DMS53 (cell line): Measurements from ENCODE around the gene CEP57L1.
"Not testable (repeated sequence)": the region's sequence is repeated elsewhere in the genome, so short reads cannot be mapped to it uniquely, and the experiment has no call there.

Experiments
- DNase-seq: peaks from one replicate; lab custom pipeline; 2025; lab: John Stamatoyannopoulos, UW

Gene CEP57L1

GRCh38 chr6:109172101-109172746 lies 76.9 kb downstream of the CEP57L1 start:
- no peak for DNase-seq

GRCh38 chr6:109174916-109175315 lies 79.6 kb downstream of the CEP57L1 start:
- DNase-seq = no peak

- DNase-seq = no peak
Observed at GRCh38 chr6:109178921-109179320, 83.6 kb downstream of the CEP57L1 start.

- DNase-seq = no peak
Observed at GRCh38 chr6:109179507-109179906, 84.2 kb downstream of the CEP57L1 start.

GRCh38 chr6:109182578-109182977 lies 87.3 kb downstream of the CEP57L1 start:
- DNase-seq = peak; percentile 32

- DNase-seq = peak; percentile 44
Observed at GRCh38 chr6:109183109-109183650, 87.9 kb downstream of the CEP57L1 start.

GRCh38 chr6:109184638-109185037 lies 89.3 kb downstream of the CEP57L1 start:
- no peak for DNase-seq

- no peak for DNase-seq
Observed at GRCh38 chr6:109186012-109186411, 90.7 kb downstream of the CEP57L1 start.

GRCh38 chr6:109187399-109188114 lies 92.2 kb downstream of the CEP57L1 start:
- peak; percentile 76 for DNase-seq

GRCh38 chr6:109188115-109188411 lies 92.8 kb downstream of the CEP57L1 start:
- DNase-seq = no peak

- not testable (repeated sequence) for DNase-seq
Observed at GRCh38 chr6:109191368-109191767, 96.1 kb downstream of the CEP57L1 start.

- DNase-seq = no peak
Observed at GRCh38 chr6:109192865-109193264, 97.6 kb downstream of the CEP57L1 start.

GRCh38 chr6:109194880-109195279 lies 99.6 kb downstream of the CEP57L1 start:
- peak; percentile 5 for DNase-seq

- peak; percentile 45 for DNase-seq
Observed at GRCh38 chr6:109197061-109197460, 101.8 kb downstream of the CEP57L1 start.

GRCh38 chr6:109202409-109203264 lies 107.3 kb downstream of the CEP57L1 start:
- no peak for DNase-seq

- DNase-seq = no peak
Observed at GRCh38 chr6:109204511-109204910, 109.2 kb downstream of the CEP57L1 start.

- no peak for DNase-seq
Observed at GRCh38 chr6:109212683-109213082, 117.4 kb downstream of the CEP57L1 start.
